G401.6 (cell line): ENCODE measurements around the gene CPVL.

Experiments used
- FAIRE-seq: peaks from 2 replicates; lab custom pipeline; 2012; peaks lifted over from hg19 to GRCh38; lab: Jason Lieb, UNC

Gene CPVL

GRCh38 chr7:29041991-29042390, 104.3 kb downstream of the CPVL start:
- no peak for FAIRE-seq

- FAIRE-seq = no peak
Measured at GRCh38 chr7:29040579-29040925, 105.8 kb downstream of the CPVL start.

- FAIRE-seq = no peak
Measured at GRCh38 chr7:29039821-29040578, 106.3 kb downstream of the CPVL start.

GRCh38 chr7:29038463-29038862, 107.9 kb downstream of the CPVL start:
- FAIRE-seq = no peak

GRCh38 chr7:29035044-29035740, 111.1 kb downstream of the CPVL start:
- no peak for FAIRE-seq

GRCh38 chr7:29033584-29033983, 112.8 kb downstream of the CPVL start:
- FAIRE-seq = no peak

- FAIRE-seq = no peak
Measured at GRCh38 chr7:29032146-29032545, 114.2 kb downstream of the CPVL start.

GRCh38 chr7:29030781-29031275, 115.5 kb downstream of the CPVL start:
- no peak for FAIRE-seq

- FAIRE-seq = no peak
Measured at GRCh38 chr7:29022291-29022988, 123.9 kb downstream of the CPVL start.

- FAIRE-seq = no peak
Measured at GRCh38 chr7:29019896-29020295, 126.4 kb downstream of the CPVL start.

GRCh38 chr7:29019387-29019786, 127.0 kb downstream of the CPVL start:
- FAIRE-seq = no peak

- FAIRE-seq = no peak
Measured at GRCh38 chr7:29017713-29018112, 128.6 kb downstream of the CPVL start.

GRCh38 chr7:29014725-29015124, 131.6 kb downstream of the CPVL start:
- FAIRE-seq = no peak

GRCh38 chr7:29013931-29014330, 132.4 kb downstream of the CPVL start:
- FAIRE-seq = no peak

- FAIRE-seq = no peak
Measured at GRCh38 chr7:29013082-29013695, 133.1 kb downstream of the CPVL start.

- no peak for FAIRE-seq
Measured at GRCh38 chr7:29009947-29010346, 136.4 kb downstream of the CPVL start.

GRCh38 chr7:29008590-29008989, 137.7 kb downstream of the CPVL start:
- FAIRE-seq = no peak

- no peak for FAIRE-seq
Measured at GRCh38 chr7:29007127-29007526, 139.2 kb downstream of the CPVL start.

GRCh38 chr7:29005829-29006228, 140.5 kb downstream of the CPVL start:
- FAIRE-seq = no peak

GRCh38 chr7:29005406-29005805, 140.9 kb downstream of the CPVL start:
- no peak for FAIRE-seq

GRCh38 chr7:29003703-29004102, 142.6 kb downstream of the CPVL start:
- no peak for FAIRE-seq

- FAIRE-seq = no peak
Measured at GRCh38 chr7:29000717-29001076, 145.6 kb downstream of the CPVL start.
